GM15510 (cell line): ENCODE measurements around the gene OGFOD1.

Experiments used
- POLR2A ChIP-seq: IDR thresholded peaks from 3 replicates; pipeline ENCODE4 v1.6.1; 2011; ENCODE audit warnings: borderline replicate concordance; ENCODE audit not compliant: insufficient read length; ENCODE audit errors: extremely low read depth

Gene OGFOD1

GRCh38 chr16:56462064-56462796 is 10.9 kb downstream of the OGFOD1 start:
- TF ChIP-seq POLR2A = no peak

- no peak for TF ChIP-seq POLR2A
Observed at GRCh38 chr16:56463153-56463552, 11.8 kb downstream of the OGFOD1 start.

GRCh38 chr16:56466344-56466743 is 15.0 kb downstream of the OGFOD1 start:
- no peak for TF ChIP-seq POLR2A

GRCh38 chr16:56468800-56469199 is 17.4 kb downstream of the OGFOD1 start:
- no peak for TF ChIP-seq POLR2A

- no peak for TF ChIP-seq POLR2A
Observed at GRCh38 chr16:56469748-56470147, 18.4 kb downstream of the OGFOD1 start.

GRCh38 chr16:56470232-56470631 is 18.9 kb downstream of the OGFOD1 start:
- no peak for TF ChIP-seq POLR2A

- no peak for TF ChIP-seq POLR2A
Observed at GRCh38 chr16:56470666-56471065, 19.3 kb downstream of the OGFOD1 start.

GRCh38 chr16:56475201-56475600 is 23.8 kb downstream of the OGFOD1 start:
- TF ChIP-seq POLR2A = no peak

- no peak for TF ChIP-seq POLR2A
Observed at GRCh38 chr16:56477096-56477878, 25.9 kb downstream of the OGFOD1 start.

- TF ChIP-seq POLR2A = no peak
Observed at GRCh38 chr16:56478281-56479049, 27.1 kb downstream of the OGFOD1 start.

GRCh38 chr16:56479469-56479868 is 28.1 kb downstream of the OGFOD1 start:
- TF ChIP-seq POLR2A = no peak

- no peak for TF ChIP-seq POLR2A
Observed at GRCh38 chr16:56480776-56481467, 29.6 kb downstream of the OGFOD1 start.

GRCh38 chr16:56481468-56482122 is 30.2 kb downstream of the OGFOD1 start:
- no peak for TF ChIP-seq POLR2A

- no peak for TF ChIP-seq POLR2A
Observed at GRCh38 chr16:56482683-56483236, 31.4 kb downstream of the OGFOD1 start.
